Measurements from ENCODE around the gene PPP1R1B.

Gene PPP1R1B

DNA sequence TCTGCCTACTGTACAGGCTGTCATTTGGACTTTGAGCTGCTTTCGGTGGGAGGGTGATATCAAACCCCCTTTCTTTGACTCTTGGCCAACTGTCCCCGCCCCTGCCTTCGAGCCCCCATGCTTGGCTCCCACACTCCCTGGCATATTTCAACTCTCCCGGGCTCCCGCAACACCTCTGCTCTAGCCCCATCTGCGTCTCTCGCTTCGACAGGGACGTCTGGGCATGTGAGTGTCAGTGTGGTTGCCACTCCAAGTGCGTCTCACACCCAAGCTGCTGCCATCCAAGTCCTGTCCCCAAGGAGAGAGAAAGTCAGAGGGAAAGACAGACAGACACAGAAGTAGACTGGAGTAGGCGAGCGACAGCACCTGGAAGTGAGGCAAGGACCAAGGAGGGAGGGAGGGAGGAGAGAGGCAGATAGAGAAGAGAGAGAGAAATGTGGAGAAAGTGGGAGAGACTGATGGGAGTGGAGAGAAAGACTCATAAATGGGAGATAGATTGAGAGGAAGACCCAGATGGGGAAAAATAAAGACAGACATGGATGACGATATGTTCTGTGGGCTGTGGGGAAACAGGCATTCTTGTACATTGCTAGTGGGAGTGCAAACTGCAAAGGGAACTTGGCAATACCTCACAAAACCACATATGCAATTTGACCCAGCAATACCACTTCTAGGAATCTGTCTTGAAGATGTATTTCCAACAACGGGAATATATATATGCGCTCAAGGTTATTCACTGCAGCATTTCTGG is 22.0 kb downstream of the PPP1R1B start:
- Histone ChIP-seq H3K9ac (ENCODE audit: low read length) (no peak overlapping the region), H4K8ac (ENCODE audit: low read length) (no peak overlapping the region), H4K91ac (ENCODE audit: low read length) (no peak overlapping the region), H3K18ac (ENCODE audit: low read depth in 1 of 2, low read length in 2 of 2) (no peak overlapping the region), H2BK5ac (ENCODE audit: low read depth, low read length, poor library complexity, severe bottlenecking) (no peak overlapping the region), H3K9me3 (ENCODE audit: control insufficient read depth, low read length) (no peaks in the 10 kb centered on the region), H3K14ac (ENCODE audit: low read length in 2 of 2) (no peak overlapping the region), H2AK5ac (ENCODE audit: low read length, severe bottlenecking) (no peak overlapping the region), H2BK15ac (ENCODE audit: low read depth, poor library complexity, severe bottlenecking) (no peak overlapping the region), H2AFZ (ENCODE audit: low read depth, low read length) (no peak overlapping the region), H2BK120ac (ENCODE audit: low read depth, low read length) (no peak overlapping the region), H3K36me3 (ENCODE audit: control insufficient read depth in 1 of 2, insufficient read depth in 2 of 2, low read depth in 1 of 2, low read length in 2 of 2) (peaks cover 7 to 25% of the 10 kb centered on the region in 2 experiments), H3K4me3 (ENCODE audit: insufficient read depth in 1 of 2, low read depth in 1 of 2, low read length in 2 of 2) (no peak overlapping the region), H3K4me1 (ENCODE audit: control insufficient read depth, insufficient read depth, low read depth, low read length) (peaks cover 37% of the 10 kb centered on the region), H3K4ac (ENCODE audit: low read depth in 1 of 2, low read length in 2 of 2) (no peak overlapping the region), H2BK12ac (ENCODE audit: low read length in 2 of 2) (no peak overlapping the region), H3K4me2 (ENCODE audit: low read length, poor library complexity, severe bottlenecking) (no peak overlapping the region), H3K23ac (ENCODE audit: low read length in 2 of 2) (no peak overlapping the region), H3K79me1 (replicated peaks; ENCODE audit: low read length, poor library complexity, severe bottlenecking) (peaks cover 43% of the 10 kb centered on the region), H3K27me3 (ENCODE audit: control insufficient read depth in 1 of 2, insufficient read depth in 1 of 2, low read length in 2 of 2) (no peaks in the 10 kb centered on the region), H3K27ac (ENCODE audit: low read length, poor library complexity, severe bottlenecking) (no peak overlapping the region)
- no peak for DNase-seq
- 94% methylated on average over 13 of the region's 15 CpGs for WGBS

DNA sequence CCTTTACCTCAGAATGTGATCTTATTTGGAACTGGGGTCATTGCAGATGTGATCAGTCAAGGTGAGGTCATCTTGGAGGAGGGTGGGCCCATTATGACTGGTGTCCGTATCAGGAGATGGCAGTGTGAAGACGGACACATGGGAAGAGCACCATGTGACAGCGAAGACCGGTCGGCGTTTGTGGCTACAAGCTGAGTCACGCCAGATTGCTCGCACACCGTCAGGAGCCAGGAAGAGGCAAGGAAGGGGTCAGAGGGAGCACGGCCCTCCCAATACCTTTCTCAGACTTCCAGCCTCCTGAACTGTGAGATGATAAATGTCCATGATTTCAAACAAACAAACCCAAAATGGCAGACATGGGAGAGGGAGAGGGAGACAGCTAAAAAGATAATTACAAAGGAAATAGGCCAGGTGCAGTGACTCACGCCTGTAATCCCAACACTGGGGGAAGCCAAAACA is 23.4 kb downstream of the PPP1R1B start:
- Histone ChIP-seq H3K9me3 (ENCODE audit: control insufficient read depth, low read length) (no peaks in the 10 kb centered on the region), H3K23ac (ENCODE audit: low read length in 2 of 2) (no peak overlapping the region), H2BK5ac (ENCODE audit: low read depth, low read length, poor library complexity, severe bottlenecking) (no peak overlapping the region), H3K4me1 (ENCODE audit: control insufficient read depth, insufficient read depth, low read depth, low read length) (peaks cover 26% of the 10 kb centered on the region), H2BK15ac (ENCODE audit: low read depth, poor library complexity, severe bottlenecking) (no peak overlapping the region), H4K91ac (ENCODE audit: low read length) (peak overlapping the region; percentile 1), H2AFZ (ENCODE audit: low read depth, low read length) (no peak overlapping the region), H3K4me2 (ENCODE audit: low read length, poor library complexity, severe bottlenecking) (no peak overlapping the region), H3K36me3 (ENCODE audit: control insufficient read depth in 1 of 2, insufficient read depth in 2 of 2, low read depth in 1 of 2, low read length in 2 of 2) (peaks cover 12 to 33% of the 10 kb centered on the region in 2 experiments), H3K9ac (ENCODE audit: low read length) (no peak overlapping the region), H3K14ac (ENCODE audit: low read length in 2 of 2) (no peak overlapping the region), H3K4me3 (ENCODE audit: insufficient read depth in 1 of 2, low read depth in 1 of 2, low read length in 2 of 2) (no peak overlapping the region), H4K8ac (ENCODE audit: low read length) (no peak overlapping the region), H2AK5ac (ENCODE audit: low read length, severe bottlenecking) (no peak overlapping the region), H3K18ac (ENCODE audit: low read depth in 1 of 2, low read length in 2 of 2) (no peak overlapping the region), H3K79me1 (replicated peaks; ENCODE audit: low read length, poor library complexity, severe bottlenecking) (peaks cover 47% of the 10 kb centered on the region), H3K27me3 (ENCODE audit: control insufficient read depth in 1 of 2, insufficient read depth in 1 of 2, low read length in 2 of 2) (no peaks in the 10 kb centered on the region), H3K27ac (ENCODE audit: low read length, poor library complexity, severe bottlenecking) (no peak overlapping the region), H2BK120ac (ENCODE audit: low read depth, low read length) (no peak overlapping the region), H2BK12ac (ENCODE audit: low read length in 2 of 2) (no peak overlapping the region), H3K4ac (ENCODE audit: low read depth in 1 of 2, low read length in 2 of 2) (no peak overlapping the region)
- DNase-seq, result no peak
- 86% methylated on average over 8 of the region's 11 CpGs for WGBS

DNA sequence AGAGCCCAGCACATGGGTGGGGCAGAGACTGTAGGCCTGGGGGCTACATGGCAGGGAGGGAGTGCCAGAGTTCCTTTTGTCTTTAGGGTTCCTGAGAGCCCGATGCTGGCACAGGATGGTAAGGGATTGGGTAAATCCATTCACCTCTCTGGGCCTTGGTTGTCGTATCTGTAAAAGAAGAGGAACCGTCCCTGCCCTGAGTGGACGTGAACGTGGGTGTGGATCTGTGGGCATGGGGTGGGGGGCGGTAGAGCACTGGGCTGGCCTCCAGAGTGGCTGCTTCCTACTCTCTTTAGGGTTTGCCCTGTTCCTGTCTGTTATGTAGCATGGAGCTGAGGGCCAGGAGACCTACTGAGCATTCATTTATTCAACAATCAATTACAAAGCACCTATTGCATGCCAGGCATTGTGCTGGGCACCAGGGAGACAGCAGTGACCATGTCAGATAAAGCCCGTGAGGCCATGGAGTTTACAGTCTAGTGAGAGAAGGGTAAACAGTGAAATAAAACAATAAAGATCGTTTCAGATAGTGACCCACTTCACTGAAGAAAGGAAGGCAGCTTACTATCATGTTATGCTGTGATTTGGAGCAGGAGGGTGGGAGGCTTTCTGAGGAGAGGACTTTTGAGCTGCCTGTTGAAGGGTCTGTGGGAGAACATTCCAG is 25.3 kb downstream of the PPP1R1B start:
- no peak overlapping the region for H3K4ac ChIP-seq (ENCODE audit: low read depth in 1 of 2, low read length in 2 of 2)
- no peak overlapping the region for H2BK15ac ChIP-seq (ENCODE audit: low read depth, poor library complexity, severe bottlenecking)
- H3K36me3 ChIP-seq (ENCODE audit: control insufficient read depth in 1 of 2, insufficient read depth in 2 of 2, low read depth in 1 of 2, low read length in 2 of 2), result peaks cover 10 to 42% of the 10 kb centered on the region in 2 experiments
- WGBS, result 86% methylated on average over 8 of the region's 8 CpGs
- H2BK12ac ChIP-seq (ENCODE audit: low read length in 2 of 2), result no peak overlapping the region
- H3K27ac ChIP-seq (ENCODE audit: low read length, poor library complexity, severe bottlenecking), result no peak overlapping the region
- no peak overlapping the region for H4K91ac ChIP-seq (ENCODE audit: low read length)
- no peak overlapping the region for H2BK120ac ChIP-seq (ENCODE audit: low read depth, low read length)
- no peak overlapping the region for H3K9ac ChIP-seq (ENCODE audit: low read length)
- H3K14ac ChIP-seq (ENCODE audit: low read length in 2 of 2), result no peak overlapping the region
- H2AK5ac ChIP-seq (ENCODE audit: low read length, severe bottlenecking), result no peak overlapping the region
- H2AFZ ChIP-seq (ENCODE audit: low read depth, low read length), result no peak overlapping the region
- peaks cover 52% of the 10 kb centered on the region for H3K79me1 ChIP-seq (replicated peaks; ENCODE audit: low read length, poor library complexity, severe bottlenecking)
- H3K4me2 ChIP-seq (ENCODE audit: low read length, poor library complexity, severe bottlenecking), result no peak overlapping the region
- H3K9me3 ChIP-seq (ENCODE audit: control insufficient read depth, low read length), result no peaks in the 10 kb centered on the region
- H3K18ac ChIP-seq (ENCODE audit: low read depth in 1 of 2, low read length in 2 of 2), result peak overlapping the region in 1 of 2 experiments; percentile 4
- H2BK5ac ChIP-seq (ENCODE audit: low read depth, low read length, poor library complexity, severe bottlenecking), result no peak overlapping the region
- DNase-seq, result no peak
- peaks cover 26% of the 10 kb centered on the region for H3K4me1 ChIP-seq (ENCODE audit: control insufficient read depth, insufficient read depth, low read depth, low read length)
- H4K8ac ChIP-seq (ENCODE audit: low read length), result no peak overlapping the region
- no peak overlapping the region for H3K23ac ChIP-seq (ENCODE audit: low read length in 2 of 2)
- no peaks in the 10 kb centered on the region for H3K27me3 ChIP-seq (ENCODE audit: control insufficient read depth in 1 of 2, insufficient read depth in 1 of 2, low read length in 2 of 2)
- no peak overlapping the region for H3K4me3 ChIP-seq (ENCODE audit: insufficient read depth in 1 of 2, low read depth in 1 of 2, low read length in 2 of 2)

DNA sequence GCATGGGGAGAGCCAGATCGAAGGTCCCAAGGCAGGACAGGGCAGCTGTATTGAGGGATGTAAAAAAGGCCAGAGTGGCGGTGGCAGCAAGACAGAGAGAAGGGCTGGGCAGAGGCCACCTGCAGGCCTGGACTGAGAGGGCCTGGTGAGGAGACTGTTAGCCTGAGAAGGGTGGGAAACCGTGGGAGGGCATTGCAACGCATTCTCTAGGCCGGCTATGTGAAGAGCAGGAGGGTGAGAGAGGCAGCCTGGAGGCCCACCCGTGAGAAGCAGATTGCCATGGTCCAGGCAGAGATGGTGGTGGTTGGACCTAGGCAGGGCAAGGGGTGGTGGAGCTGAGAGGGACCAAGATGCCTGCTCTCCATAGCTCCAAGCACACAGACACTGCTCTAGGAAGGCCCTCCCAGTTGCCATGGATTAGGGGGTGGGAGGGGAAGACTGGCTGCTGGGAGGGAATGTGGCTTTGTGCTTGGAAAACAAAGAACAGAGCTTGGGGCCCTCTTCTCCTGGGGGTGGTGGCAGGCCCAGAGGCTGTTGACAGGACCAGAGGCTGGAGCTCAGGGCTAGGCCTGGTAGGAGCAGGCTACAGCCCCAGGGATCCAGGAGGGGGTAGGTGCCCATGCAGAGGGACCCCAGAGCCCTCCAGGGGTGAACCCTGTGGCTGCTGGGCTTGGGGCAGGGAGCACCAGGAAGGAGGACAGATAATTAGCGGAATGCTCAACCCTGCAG is 26.0 kb downstream of the PPP1R1B start:
- Histone ChIP-seq H4K91ac (ENCODE audit: low read length) (peak overlapping the region; percentile 35), H3K23ac (ENCODE audit: low read length in 2 of 2) (no peak overlapping the region), H3K4me1 (ENCODE audit: control insufficient read depth, insufficient read depth, low read depth, low read length) (peaks cover 30% of the 10 kb centered on the region), H2BK15ac (ENCODE audit: low read depth, poor library complexity, severe bottlenecking) (no peak overlapping the region), H3K4me3 (ENCODE audit: insufficient read depth in 1 of 2, low read depth in 1 of 2, low read length in 2 of 2) (no peak overlapping the region), H2BK120ac (ENCODE audit: low read depth, low read length) (no peak overlapping the region), H2BK5ac (ENCODE audit: low read depth, low read length, poor library complexity, severe bottlenecking) (no peak overlapping the region), H2AK5ac (ENCODE audit: low read length, severe bottlenecking) (peak overlapping the region; percentile 11), H2AFZ (ENCODE audit: low read depth, low read length) (no peak overlapping the region), H3K4ac (ENCODE audit: low read depth in 1 of 2, low read length in 2 of 2) (peak overlapping the region in 1 of 2 experiments; percentile 13), H3K27ac (ENCODE audit: low read length, poor library complexity, severe bottlenecking) (no peak overlapping the region), H3K14ac (ENCODE audit: low read length in 2 of 2) (no peak overlapping the region), H3K9ac (ENCODE audit: low read length) (no peak overlapping the region), H3K4me2 (ENCODE audit: low read length, poor library complexity, severe bottlenecking) (no peak overlapping the region), H2BK12ac (ENCODE audit: low read length in 2 of 2) (peak overlapping the region in 1 of 2 experiments; percentile 2), H3K79me1 (replicated peaks; ENCODE audit: low read length, poor library complexity, severe bottlenecking) (peaks cover 51% of the 10 kb centered on the region), H3K18ac (ENCODE audit: low read depth in 1 of 2, low read length in 2 of 2) (peak overlapping the region in 1 of 2 experiments; percentile 22), H3K9me3 (ENCODE audit: control insufficient read depth, low read length) (no peaks in the 10 kb centered on the region), H4K8ac (ENCODE audit: low read length) (peak overlapping the region; percentile 31), H3K27me3 (ENCODE audit: control insufficient read depth in 1 of 2, insufficient read depth in 1 of 2, low read length in 2 of 2) (no peaks in the 10 kb centered on the region), H3K36me3 (ENCODE audit: control insufficient read depth in 1 of 2, insufficient read depth in 2 of 2, low read depth in 1 of 2, low read length in 2 of 2) (peaks cover 10 to 44% of the 10 kb centered on the region in 2 experiments)
- no peak for DNase-seq
- 41% methylated on average over 7 of the region's 7 CpGs for WGBS
